ENCODE results near the gene HTRA1. TPM values are rescaled to one million over a fixed set of nuclear protein-coding genes. Genes with fewer than 3 reads are reported as not detected.

HTRA1 gene
- total RNA-seq, 4 donors from 2014 or later: 6.3 to 62.2 (median 25.8) TPM

DNA sequence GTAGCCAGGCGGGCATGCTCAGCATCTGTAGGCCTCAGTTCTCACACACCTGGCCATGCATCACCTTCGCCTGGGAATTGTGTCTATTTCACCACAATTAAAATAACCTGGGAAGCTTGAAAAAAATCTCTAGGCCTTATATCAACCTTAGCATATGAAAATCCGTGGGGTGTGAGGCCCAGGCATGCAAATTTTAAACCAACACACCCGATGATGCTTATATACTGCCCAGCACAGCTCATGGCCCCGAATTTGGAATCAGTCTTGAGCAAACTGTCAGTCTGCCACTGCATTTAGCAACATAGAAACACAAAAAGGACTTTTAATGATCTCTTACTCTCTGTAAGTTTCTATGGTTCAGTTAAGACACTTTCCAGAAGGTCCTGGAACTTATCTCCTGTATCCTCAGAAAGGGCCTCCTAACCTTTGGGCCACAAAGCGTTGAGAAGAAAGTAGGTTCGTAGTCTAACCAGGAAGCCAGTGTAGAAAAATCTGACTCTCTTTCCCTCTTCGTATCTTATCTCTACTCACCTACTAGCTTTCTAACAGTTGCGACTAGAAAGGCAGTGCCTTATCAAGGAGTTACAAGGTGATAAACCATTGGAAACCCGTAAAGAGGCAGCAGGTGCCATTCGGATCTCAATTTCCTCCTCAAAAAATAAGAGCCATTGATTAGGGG lies 87.2 kb downstream of the HTRA1 start:
- Histone ChIP-seq H3K4me3 (no peak overlapping the region), H3K27ac (no peak overlapping the region), H3K27me3 (no peaks in the 10 kb centered on the region), H3K9me3 (no peaks in the 10 kb centered on the region), H3K4me1 (no peaks in the 10 kb centered on the region), H3K36me3 (no peaks in the 10 kb centered on the region)
- 83 to 86% methylated on average over 10 to 11 of the region's 11 CpGs for WGBS, 2 donors
- no peak for DNase-seq
- TF ChIP-seq POLR2A (IDR thresholded peaks at IDR 0.05): no peak
- TF ChIP-seq, protein P1, sequence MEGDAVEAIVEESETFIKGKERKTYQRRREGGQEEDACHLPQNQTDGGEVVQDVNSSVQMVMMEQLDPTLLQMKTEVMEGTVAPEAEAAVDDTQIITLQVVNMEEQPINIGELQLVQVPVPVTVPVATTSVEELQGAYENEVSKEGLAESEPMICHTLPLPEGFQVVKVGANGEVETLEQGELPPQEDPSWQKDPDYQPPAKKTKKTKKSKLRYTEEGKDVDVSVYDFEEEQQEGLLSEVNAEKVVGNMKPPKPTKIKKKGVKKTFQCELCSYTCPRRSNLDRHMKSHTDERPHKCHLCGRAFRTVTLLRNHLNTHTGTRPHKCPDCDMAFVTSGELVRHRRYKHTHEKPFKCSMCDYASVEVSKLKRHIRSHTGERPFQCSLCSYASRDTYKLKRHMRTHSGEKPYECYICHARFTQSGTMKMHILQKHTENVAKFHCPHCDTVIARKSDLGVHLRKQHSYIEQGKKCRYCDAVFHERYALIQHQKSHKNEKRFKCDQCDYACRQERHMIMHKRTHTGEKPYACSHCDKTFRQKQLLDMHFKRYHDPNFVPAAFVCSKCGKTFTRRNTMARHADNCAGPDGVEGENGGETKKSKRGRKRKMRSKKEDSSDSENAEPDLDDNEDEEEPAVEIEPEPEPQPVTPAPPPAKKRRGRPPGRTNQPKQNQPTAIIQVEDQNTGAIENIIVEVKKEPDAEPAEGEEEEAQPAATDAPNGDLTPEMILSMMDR (IDR thresholded peaks at IDR 0.05): no peak
- intact Hi-C loops (cut with DNase I): no loop called here

DNA sequence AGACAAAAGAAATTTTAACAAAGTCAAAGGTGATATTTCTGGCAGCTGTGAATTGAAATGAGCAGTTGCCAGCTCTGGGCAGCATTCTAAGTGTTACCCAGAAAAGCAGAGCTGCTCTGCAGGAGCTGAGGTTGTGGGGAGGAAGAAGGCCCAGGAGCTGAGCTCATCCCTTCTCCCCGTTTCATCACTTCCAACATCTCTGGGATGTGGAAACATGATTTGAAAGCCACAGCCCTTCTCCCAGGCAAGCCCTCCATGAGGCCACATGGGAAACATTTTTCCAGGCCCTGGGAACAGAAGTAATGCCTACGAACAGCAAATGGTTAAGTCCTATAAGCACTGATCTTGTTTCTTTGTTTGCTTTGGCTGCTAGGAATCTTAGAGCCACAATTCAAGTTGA lies 88.3 kb downstream of the HTRA1 start:
- H3K4me1 ChIP-seq: no peaks in the 10 kb centered on the region
- 83 to 92% methylated on average over 2 of the region's 2 CpGs for WGBS, 2 donors
- TF ChIP-seq, protein P1 (IDR thresholded peaks at IDR 0.05): no peak
- TF ChIP-seq POLR2A (IDR thresholded peaks at IDR 0.05): no peak
- no peak overlapping the region for H3K27ac ChIP-seq
- H3K36me3 ChIP-seq: no peaks in the 10 kb centered on the region
- H3K4me3 ChIP-seq: no peak overlapping the region
- no peaks in the 10 kb centered on the region for H3K9me3 ChIP-seq
- no peak for DNase-seq
- intact Hi-C loops (cut with DNase I): no loop called here
- no peaks in the 10 kb centered on the region for H3K27me3 ChIP-seq

DNA sequence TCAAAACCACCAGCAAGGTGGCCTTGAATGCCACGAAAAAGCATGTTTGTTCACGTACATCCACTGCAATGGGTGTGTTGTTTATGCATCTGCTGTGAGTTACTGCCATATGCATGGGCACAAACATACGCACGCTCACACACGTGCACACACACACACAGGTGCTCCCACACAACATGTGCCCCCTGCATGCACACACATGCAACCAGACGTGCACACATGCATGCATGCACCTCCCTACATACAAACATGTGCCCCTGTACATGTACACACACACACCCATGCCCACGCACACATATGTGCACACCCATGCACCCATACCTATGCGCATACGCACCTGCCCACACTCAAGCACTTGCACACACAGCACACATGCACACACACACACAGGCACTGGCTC lies 89.1 kb downstream of the HTRA1 start:
- no peaks in the 10 kb centered on the region for H3K27me3 ChIP-seq
- no peaks in the 10 kb centered on the region for H3K36me3 ChIP-seq
- H3K4me3 ChIP-seq: no peak overlapping the region
- no peak for DNase-seq
- WGBS, 2 donors: 91 to 95% methylated on average over 7 to 8 of the region's 9 CpGs
- H3K9me3 ChIP-seq: no peaks in the 10 kb centered on the region
- no peak overlapping the region for H3K27ac ChIP-seq
- intact Hi-C loops (cut with DNase I): no loop called here
- TF ChIP-seq, protein P1 (IDR thresholded peaks at IDR 0.05): no peak
- no peak for TF ChIP-seq POLR2A (IDR thresholded peaks at IDR 0.05)
- H3K4me1 ChIP-seq: no peaks in the 10 kb centered on the region

DNA sequence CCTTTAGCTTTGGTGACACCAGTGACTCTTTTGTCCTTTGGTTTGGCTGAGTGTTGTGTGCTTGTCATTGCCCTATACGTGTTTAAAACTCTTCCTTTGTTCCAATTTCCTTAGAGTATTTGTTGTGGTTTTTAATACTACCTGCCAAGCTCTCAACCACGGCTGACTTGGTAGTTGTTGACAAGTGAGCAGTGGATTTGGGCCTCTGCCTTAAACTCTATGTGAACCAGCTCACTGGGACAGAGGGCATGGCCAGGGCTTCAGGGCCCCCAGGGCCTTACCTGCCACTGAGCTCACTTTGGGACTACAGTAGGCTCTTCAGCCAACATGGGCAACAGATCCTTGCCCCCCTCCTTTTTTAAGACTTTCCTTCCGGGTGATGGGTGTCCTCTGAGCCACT lies 89.6 kb downstream of the HTRA1 start:
- Histone ChIP-seq H3K36me3 (no peaks in the 10 kb centered on the region), H3K27ac (no peak overlapping the region), H3K27me3 (peaks cover 0 to 2% (median 0%) of the 10 kb centered on the region in 4 donors), H3K4me1 (no peaks in the 10 kb centered on the region), H3K4me3 (no peak overlapping the region), H3K9me3 (no peaks in the 10 kb centered on the region)
- intact Hi-C loops (cut with DNase I): no loop called here
- no peak for DNase-seq
- TF ChIP-seq, protein P1 (IDR thresholded peaks at IDR 0.05): no peak
- TF ChIP-seq POLR2A (IDR thresholded peaks at IDR 0.05): no peak
- WGBS, 2 donors: 37 to 50% methylated on average over 1 to 2 of the region's 3 CpGs

DNA sequence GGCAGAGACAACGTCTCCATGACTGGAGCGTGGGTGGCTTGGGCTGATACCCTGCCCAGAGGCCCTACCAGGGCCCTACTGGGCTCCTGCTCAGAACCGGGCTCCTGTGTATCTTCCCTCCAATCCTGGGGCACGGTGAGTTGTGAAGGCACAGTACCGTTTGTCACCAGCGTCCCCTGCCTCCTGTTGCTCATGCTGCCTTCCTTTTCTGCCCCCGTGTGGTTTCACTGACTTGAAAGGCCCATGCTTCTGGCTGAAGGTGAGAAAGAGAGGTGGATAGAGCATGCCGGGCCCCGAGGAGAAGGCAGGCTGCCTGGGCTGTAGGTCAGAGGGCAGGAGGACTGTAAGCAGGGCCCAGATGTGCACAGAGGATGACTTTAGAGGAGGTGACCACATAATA lies 90.1 kb downstream of the HTRA1 start:
- Histone ChIP-seq H3K27me3 (peaks cover 0 to 7% (median 0%) of the 10 kb centered on the region in 4 donors), H3K9me3 (no peaks in the 10 kb centered on the region), H3K4me3 (no peak overlapping the region), H3K4me1 (no peaks in the 10 kb centered on the region), H3K36me3 (no peaks in the 10 kb centered on the region), H3K27ac (no peak overlapping the region)
- intact Hi-C loops (cut with DNase I): no loop called here
- TF ChIP-seq, protein P1 (IDR thresholded peaks at IDR 0.05): no peak
- TF ChIP-seq POLR2A (IDR thresholded peaks at IDR 0.05): no peak
- WGBS, 2 donors: 46 to 70% methylated on average over 4 to 6 of the region's 9 CpGs
- DNase-seq: no peak

Data from esophagus squamous epithelium (tissue), 5 donors.